Measurements from ENCODE around the gene JHY.

The JHY gene

DNA sequence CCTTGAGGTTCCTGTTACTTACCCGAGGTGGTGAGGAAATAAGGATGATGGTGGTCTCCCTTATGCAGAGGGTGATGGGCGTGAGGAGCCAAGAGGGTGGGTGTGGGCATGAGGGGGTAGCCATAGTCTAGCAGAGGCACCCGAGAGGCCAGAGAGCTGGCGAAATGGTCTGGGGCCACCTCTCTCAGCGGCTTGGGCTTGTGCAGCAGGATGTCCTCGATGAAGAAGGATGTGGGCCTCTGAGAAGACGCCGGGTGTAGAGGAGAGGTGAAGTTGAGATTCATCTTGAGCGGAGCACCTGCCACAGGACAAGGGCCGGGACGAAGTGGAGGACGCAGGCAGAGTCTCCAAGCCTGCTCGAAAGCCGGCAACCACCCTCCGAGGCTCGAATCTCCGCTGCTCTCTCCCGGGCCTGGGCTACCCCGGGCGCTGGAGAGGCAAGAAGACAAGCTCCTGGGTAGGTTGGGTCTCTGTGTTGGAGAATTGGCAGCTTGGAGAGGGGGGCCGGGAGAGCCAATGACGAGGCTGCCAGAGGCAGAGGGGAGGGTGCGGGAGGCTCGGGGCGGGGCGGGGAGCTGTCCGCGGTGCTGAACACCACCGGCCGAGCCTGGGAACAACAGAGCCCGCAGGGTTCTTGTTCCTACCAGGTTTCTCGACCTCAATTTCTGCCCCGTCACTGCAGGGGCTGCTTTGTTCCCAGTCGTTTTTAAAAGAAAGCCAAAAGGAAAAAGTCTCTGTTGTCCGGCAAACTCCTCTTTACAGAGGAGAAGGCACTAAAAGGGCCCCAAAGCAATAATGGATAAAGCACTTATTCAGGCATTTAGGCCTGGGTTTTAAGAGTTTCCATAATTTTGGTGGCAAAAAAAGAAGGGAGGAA is 99.1 kb downstream of the JHY start, which contains the start of gene BSX:
Gene BSX, minus strand, starts transcription at position 447 of the 877 bp plus-strand sequence. Its CDS starts 163 bp downstream, at position 284.
- Histone ChIP-seq H3K4me3 (replicated peaks; ENCODE audit: low read depth, low read length) (no peak within 1 kb of the TSS), H3K27me3 (replicated peaks; ENCODE audit: control insufficient read depth, insufficient read depth, low read length) (peaks cover 3% of the 10 kb centered on the region; the same call in 1 of the 2 replicates)

DNA sequence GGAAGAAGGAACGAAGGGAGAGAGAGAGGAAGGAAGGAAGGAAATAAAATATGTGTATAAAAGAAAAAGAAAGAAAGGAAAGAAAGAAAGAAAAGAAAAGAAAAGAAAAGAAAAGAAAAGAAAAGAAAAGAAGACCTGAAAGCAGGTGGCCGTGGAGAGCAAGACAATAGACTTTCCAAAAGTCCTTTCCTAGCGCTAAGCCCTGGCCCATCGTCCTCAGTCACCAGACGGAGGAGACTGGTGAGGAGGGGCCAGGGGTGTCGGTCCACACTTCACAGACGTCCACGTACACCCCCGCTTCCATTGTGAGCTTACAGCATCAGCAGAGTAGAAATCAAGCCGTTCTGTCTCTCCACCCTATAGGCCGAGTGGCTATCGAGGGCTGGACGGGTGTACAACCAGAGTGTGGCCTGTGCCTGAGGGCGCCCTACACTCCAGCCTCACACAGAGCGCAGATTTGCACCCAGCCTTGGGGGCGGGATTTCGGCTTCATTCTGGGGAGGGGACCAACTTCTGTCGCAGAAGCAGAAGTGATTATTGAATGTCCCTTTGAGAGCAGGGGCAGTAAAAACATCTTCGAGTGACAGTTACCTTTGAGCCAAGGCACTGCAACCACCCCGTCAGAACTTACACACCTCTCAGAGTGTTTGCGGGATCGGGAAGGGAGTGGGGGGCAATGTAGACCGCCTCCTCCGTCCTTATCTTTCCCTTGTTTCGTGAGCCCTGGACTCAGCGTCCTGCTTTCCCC is 101.1 kb downstream of the JHY start:
- TF ChIP-seq, protein P1, sequence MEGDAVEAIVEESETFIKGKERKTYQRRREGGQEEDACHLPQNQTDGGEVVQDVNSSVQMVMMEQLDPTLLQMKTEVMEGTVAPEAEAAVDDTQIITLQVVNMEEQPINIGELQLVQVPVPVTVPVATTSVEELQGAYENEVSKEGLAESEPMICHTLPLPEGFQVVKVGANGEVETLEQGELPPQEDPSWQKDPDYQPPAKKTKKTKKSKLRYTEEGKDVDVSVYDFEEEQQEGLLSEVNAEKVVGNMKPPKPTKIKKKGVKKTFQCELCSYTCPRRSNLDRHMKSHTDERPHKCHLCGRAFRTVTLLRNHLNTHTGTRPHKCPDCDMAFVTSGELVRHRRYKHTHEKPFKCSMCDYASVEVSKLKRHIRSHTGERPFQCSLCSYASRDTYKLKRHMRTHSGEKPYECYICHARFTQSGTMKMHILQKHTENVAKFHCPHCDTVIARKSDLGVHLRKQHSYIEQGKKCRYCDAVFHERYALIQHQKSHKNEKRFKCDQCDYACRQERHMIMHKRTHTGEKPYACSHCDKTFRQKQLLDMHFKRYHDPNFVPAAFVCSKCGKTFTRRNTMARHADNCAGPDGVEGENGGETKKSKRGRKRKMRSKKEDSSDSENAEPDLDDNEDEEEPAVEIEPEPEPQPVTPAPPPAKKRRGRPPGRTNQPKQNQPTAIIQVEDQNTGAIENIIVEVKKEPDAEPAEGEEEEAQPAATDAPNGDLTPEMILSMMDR (IDR thresholded peaks at IDR 0.05; ENCODE audit: insufficient read depth, low read length, poor library complexity, severe bottlenecking), result no peak
- H3K36me3 ChIP-seq (ENCODE audit: control insufficient read depth, insufficient read depth, low read length), result no peaks in the 10 kb centered on the region
- H3K4me3 ChIP-seq (replicated peaks; ENCODE audit: low read depth, low read length), result no peak overlapping the region; the same call in 1 of the 2 replicates
- no peak for DNase-seq (ENCODE audit: extremely low read depth, insufficient read length)
- no peaks in the 10 kb centered on the region; the same call in 1 of the 2 replicates for H3K27me3 ChIP-seq (replicated peaks; ENCODE audit: control insufficient read depth, insufficient read depth, low read length)

More for the DNA sequence above, 99.1 kb downstream of the JHY start, which contains the start of gene BSX:
- DNase-seq (ENCODE audit: extremely low read depth, insufficient read length), result peak; percentile 46
- no peaks in the 10 kb centered on the region for H3K36me3 ChIP-seq (ENCODE audit: control insufficient read depth, insufficient read depth, low read length)
- TF ChIP-seq, protein P1 (IDR thresholded peaks at IDR 0.05; ENCODE audit: insufficient read depth, low read length, poor library complexity, severe bottlenecking), result no peak

DNA sequence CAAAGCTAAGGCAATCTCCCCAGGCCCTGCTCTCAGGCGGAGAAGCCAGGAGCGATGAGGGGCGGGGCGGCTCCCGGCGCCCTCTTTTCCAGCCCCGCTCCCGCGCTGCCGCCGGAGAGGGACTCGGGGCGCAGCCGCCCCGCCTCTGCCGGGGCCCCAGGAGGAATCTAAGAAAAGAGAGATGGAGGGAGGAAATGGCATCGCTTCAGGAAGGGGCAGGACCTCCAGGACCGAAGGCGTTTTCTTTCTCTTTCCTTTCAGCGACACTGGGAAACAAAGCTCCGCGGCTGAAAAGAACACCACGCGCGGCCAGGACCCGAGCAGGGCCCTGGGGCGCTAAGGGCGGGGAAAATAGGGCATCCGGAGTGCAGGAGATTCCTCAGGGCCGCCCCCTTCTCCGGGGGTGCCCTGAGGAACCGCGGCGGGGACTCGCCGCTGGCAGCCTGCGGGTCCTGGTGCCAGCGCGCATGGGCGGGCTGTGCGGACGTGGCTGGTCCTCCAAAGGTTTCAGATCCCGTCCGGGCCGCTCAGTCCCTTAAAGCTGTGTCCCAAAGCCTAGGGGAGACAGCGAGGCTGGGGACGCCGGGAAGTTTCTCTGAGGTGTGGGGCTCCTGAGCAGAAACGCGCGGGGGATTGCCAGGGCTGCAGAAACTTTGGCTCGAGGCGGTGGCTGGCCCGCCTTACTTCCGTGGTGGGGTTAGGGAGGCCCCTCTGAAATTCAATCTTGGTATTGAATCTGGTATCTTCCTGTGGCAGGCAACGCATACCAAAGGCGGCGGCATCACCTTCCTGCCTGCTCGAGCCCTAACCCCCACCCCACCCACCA is 101.8 kb downstream of the JHY start:
- Histone ChIP-seq H3K36me3 (ENCODE audit: control insufficient read depth, insufficient read depth, low read length) (no peaks in the 10 kb centered on the region), H3K27me3 (replicated peaks; ENCODE audit: control insufficient read depth, insufficient read depth, low read length) (no peaks in the 10 kb centered on the region; the same call in 1 of the 2 replicates), H3K4me3 (replicated peaks; ENCODE audit: low read depth, low read length) (peak overlapping the region; percentile 30; the same call in 1 of the 2 replicates)
- TF ChIP-seq, protein P1 (IDR thresholded peaks at IDR 0.05; ENCODE audit: insufficient read depth, low read length, poor library complexity, severe bottlenecking), result no peak
- no peak for DNase-seq (ENCODE audit: extremely low read depth, insufficient read length)

DNA sequence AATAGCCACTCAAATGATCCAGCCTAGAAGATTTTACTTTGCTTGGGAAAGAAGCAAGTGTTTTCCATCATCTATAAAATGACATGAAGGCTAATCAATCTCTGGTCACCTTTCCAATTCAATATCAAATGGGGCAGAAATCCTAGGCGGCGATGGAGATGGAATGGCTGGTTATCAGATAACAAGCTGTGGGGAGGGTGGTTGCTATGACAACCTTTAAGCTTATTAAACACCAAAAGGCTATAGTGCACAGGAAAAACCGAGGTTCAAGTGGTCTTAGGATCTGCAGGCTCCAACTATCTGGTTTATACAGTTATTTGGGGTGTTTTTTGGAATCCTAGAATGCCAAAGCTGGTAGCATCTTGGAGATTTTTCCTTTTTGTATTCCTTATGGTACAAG is 113.0 kb downstream of the JHY start:
- no peak overlapping the region for H3K4me3 ChIP-seq (replicated peaks; ENCODE audit: low read depth, low read length)
- H3K36me3 ChIP-seq (ENCODE audit: control insufficient read depth, insufficient read depth, low read length), result no peaks in the 10 kb centered on the region
- no peaks in the 10 kb centered on the region; the same call in 1 of the 2 replicates for H3K27me3 ChIP-seq (replicated peaks; ENCODE audit: control insufficient read depth, insufficient read depth, low read length)
- no peak for DNase-seq (ENCODE audit: extremely low read depth, insufficient read length)
- TF ChIP-seq, protein P1 (IDR thresholded peaks at IDR 0.05; ENCODE audit: insufficient read depth, low read length, poor library complexity, severe bottlenecking), result no peak

DNA sequence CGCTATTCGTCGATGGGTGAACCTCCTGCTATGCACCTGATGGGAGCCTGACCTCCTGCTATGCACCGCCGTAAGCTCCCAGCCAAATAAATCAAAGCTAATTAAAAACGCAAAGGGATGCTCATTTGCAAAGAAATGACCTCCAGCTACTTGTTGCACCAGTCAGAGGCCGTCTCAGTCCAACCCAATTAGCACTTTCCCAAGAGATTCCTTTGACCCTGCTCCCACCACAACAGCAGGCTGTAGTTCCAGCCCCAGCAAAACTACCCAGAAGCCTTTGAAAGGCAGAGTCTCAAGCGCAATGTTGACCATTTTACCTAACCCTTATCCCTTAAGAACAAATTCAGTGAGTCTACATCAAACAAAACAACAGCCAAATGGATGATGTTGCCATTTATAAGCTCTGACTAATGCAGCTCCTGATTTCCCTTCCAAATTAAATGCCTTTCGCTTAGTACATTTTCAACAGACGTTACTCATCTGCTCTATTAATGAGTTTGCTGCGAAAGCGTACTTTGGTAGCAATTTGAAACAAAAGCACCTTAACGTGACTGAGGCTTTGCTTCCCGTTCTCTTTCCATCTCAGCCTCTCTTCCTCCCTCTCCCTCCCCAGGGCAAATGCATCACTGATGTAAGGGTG is 116.3 kb downstream of the JHY start:
- no peaks in the 10 kb centered on the region; the same call in 1 of the 2 replicates for H3K27me3 ChIP-seq (replicated peaks; ENCODE audit: control insufficient read depth, insufficient read depth, low read length)
- TF ChIP-seq, protein P1 (IDR thresholded peaks at IDR 0.05; ENCODE audit: insufficient read depth, low read length, poor library complexity, severe bottlenecking), result no peak
- DNase-seq (ENCODE audit: extremely low read depth, insufficient read length), result no peak

More for the DNA sequence above, 116.3 kb downstream of the JHY start:
- Histone ChIP-seq H3K36me3 (ENCODE audit: control insufficient read depth, insufficient read depth, low read length) (no peaks in the 10 kb centered on the region), H3K4me3 (replicated peaks; ENCODE audit: low read depth, low read length) (no peak overlapping the region)

All from GM06990 (cell line).